Stimulated activated CD8-positive, alpha-beta memory T cell treated with anti-CD3 and anti-CD28 coated beads, Interleukin-12 subunit alpha, Interleukin-12 subunit beta, amount 100 ng/mL, for 1 hour (primary cell): ENCODE data around the gene ACE.
"Not testable (repeated sequence)": the region's sequence is repeated elsewhere in the genome, so short reads cannot be mapped to it uniquely, and the experiment has no call there.

Experiments
- DNase-seq: peaks from one replicate; pipeline ENCODE4 v3.0.0-alpha.2; 2020; ENCODE audit warnings: low read depth

Gene ACE

DNA sequence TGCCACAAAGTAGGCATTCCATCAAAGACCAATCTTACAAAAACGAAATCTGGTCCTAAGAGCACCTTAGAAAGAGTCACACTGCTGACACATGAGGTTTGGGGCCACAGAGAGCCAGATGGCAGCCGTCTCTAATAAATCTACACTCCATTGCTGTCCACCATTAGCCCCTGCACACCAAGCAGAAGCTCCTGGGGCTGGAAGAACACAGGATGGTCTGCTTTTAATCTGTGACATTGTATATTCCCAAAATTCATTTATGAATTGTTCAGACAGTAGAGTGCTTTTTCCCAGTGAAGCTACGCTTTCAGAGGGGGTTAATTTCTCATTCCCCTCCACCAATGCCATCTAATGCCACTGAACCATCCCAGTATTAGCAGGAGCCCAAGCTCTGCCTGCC, 32.4 kb upstream of the ACE start:
- no peak for DNase-seq

DNA sequence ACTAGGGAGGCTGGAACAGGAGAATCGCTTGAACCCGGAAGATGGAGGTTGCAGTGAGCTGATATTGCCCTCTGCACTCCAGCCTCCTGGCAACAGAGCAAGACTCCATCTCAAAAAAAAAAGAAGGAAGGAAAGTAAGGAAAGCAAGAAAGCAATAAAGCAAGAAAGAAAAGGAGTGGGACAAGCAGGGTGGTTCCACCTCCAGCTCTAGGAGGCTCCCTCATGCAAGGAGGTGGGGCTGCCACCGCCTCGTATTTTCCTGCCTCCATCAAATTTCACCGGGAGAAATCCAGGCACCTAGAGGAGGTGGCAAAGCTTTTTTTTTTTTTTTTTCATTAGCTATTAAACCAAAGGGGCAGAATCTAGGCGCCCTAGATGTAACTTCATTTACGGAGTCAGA, 31.8 kb upstream of the ACE start:
- DNase-seq = no peak

DNA sequence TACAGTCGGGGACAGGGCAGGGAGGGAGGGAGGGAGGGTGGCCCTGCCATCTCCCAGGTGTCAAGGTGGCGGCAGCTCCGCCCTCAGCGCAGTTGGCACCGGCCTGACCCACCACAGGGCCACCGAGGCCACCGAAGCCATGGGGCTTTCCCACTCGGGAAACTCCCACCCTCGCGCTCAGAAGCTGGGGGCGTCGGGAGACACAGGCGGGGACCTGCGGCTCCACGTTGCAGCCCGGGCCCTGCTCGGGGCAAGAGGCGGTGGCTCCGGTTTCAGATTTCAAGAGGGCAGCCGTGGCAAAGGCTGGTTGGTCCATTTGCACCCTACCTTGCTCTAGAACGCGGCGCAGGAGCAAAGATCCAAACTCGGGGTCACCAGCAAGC, 31.3 kb upstream of the ACE start:
- peak; percentile 36 for DNase-seq

DNA sequence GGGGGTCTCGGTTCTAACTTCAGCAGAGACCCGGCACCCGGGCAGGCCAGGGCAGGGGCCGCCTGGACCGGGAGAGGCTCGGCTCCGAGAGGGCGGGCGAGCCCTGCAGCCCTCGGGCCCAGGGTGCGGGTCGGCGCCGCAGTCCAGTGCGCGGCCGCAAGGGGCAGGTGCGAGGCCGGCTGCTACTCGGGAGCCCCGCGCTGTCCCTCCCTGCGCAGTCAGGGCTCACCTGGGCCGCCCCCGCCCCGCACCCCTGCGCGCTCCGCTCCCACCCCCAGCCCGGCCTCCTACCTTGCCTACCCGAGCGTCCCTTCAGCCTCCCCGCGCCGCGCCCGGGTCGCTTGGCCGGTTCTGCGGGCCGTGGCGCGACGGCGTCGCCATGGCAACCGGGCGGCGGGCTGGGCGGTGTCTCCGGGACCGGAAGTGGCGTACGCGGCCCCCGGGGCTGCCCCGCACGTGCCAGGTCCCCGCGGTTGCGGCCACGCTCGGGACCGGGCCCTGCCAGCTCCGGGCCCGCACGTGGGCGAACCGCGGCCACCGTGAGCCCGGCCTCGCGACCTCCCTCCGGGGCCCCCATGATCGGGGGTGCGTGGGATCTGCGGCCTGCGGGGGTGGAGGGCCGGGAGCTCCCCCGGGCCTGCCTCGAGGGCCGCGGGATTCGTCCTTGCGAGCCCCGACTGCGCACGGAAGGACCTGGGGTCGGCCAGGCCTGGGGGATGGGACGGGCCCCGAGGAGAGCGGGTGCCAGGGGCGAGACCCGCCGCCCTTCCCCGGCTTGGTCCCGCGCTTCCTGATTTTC, 30.7 kb upstream of the ACE start, which contains the start of gene CYB561:
Gene CYB561 (minus strand): TSS at position 353 of the 799 bp plus-strand sequence. CDS start 8,759 bp downstream, outside the sequence.
- DNase-seq = peak; percentile 39

DNA sequence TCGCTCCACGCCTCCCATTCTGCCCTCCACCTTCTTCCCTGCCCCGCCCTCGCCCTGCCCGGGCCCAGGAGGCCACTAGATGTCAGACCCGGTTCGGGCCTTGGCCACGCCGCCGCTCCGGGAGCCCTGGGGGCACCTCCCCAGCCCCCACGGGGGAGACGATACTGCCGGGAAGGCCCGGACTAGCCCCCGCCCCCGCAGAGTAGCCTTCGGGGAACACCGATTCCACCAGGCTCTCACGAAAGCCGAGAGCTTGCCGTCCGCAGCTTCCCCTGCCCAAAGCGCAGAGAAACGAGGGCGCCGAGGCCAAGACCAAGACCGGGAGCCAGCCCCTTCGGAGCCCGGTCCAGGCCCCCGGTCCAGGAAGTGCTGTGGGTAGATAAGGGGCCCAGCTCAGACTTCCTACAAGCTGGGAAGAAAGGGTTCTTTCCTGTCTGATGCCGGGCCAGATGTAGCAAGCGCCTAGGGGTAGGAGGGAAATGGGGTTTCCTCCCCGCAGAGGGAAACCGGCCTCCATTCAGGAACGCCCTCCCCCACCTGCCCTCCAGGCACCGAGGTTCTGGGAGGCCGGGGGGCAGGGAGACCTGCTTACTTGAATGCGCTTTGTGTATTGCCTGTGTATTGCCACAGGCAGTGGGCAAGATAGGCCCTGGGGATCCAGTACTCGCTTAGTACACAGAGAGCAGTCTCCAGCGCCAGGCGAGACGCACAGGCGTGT, 29.9 kb upstream of the ACE start:
- DNase-seq = no peak

DNA sequence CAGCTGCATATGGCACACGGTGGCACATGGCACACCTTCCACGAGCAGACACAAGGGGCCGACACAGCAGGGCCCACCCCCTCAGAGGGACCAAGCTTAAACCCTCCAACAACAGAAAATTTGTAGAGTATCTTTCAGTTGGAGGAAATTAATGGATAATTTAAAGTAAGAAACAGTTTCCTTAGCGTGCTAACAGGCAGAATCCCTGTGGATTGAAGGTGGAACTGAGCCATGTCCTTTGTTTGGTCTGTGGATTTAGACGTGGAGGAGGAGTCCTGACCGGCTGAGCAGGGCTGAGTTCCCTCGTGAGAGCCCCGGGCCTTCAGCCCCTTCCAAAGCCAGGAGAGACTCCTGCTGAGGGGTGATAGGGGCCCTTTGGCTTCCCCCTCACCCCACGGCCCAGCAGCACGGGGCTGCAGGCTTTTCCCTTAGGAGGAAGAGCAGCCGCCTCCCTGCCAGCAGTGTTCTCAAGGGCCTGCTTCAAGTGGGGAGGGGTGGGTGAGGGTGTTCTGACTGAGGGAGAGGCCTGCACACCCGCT, 29.3 kb upstream of the ACE start:
- no peak for DNase-seq

DNA sequence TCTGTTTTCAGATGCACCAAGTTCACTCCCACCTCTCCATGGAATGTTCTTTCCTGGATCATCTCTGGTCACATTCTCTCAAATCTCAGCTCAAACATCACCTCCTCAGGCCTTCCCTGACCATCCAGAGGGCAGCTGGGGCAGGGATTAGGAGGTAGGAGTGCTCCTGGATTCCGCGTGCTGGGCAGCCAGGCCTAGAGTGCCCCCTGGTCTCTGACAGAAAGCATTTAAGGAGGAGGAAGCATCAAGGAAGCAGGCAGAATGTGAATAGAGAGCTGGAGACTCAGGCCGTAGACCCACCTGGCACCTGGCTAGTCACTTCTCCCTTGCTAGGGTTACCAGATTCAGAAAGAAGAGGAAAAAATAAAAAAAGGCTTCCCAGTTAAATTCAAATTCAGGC, 28.2 kb upstream of the ACE start:
- DNase-seq = no peak

DNA sequence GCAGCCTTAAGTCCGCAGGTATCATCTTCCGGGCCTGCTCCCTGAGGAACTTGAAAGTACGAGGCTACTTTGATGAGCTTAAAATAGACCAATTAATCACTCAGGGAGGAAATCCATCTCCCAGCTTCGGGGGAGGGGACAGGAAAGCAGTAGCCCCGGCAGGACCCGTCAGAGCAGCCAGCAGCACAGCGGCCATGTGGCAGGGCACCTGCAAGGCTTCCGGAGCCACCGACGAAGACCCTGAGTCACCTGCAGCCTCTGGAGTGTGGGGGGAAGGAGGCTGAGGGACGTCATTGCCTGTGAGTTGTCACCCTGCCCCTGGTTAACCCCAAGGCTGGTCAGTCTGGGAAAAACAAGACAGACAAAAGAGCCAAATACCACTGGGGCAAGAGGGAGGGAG, 26.3 kb upstream of the ACE start:
- DNase-seq = no peak

DNA sequence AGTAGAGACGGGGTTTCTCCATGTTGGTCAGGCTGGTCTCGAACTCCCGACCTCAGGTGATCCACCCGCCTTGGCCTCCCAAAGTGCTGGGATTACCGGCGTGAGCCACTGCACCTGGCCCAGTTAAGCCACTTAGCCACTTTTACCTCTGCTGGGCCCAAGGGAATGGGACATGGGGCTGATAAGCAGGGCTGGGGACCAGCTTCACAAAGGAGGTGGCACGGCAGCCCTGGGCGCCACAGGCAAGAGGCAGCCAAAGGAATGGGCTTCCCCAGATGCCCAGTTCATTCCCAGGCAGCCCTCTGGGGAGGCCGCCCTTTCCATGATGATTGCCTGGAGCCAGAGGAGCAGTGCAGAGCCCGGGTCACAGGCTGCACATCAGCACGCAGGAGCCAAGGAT, 25.7 kb upstream of the ACE start:
- DNase-seq = no peak

DNA sequence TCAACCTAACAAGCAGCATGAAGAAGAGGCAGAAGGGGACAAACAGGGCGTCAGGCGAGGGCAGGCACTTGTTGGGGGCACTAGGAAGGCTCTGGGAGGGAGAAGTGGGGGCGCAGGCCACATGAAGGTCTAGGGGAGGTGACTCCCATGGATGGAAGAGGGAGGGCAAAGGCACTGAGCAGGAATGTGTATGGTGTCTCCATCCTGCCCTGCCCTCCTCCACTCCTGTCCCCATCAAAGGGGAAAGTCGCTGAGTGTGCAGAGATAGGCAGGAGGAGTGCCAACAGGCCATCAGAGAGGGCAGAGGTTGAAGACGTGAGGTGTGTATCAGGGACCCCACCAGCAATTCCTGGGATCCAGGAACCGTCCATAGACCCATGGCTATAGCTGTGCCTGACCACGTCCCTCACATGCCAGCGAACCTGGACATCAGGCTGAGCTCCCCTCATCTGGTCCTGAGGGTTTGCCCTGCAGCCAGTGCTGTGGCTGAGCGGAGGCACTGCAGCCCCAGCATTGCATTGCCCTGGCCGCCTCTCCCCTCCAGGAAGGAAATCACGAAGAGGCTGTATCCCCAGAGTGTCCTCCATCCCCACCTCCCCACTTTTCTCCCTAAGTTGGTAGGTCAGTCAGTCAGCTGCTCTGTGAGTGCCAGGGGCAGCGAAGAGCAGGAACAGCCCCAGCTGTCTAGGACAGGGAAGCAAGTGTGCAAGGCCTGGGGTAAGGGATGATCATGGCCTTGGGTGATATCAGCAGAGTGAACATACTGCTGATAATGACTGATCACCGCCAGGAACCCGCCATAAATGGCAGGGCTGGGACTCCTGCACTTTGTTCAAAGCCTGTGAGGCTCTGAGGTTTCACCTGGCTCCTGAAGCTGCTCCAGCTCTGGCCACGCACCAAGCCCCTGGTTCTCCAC, 24.6 kb upstream of the ACE start:
- DNase-seq = no peak

DNA sequence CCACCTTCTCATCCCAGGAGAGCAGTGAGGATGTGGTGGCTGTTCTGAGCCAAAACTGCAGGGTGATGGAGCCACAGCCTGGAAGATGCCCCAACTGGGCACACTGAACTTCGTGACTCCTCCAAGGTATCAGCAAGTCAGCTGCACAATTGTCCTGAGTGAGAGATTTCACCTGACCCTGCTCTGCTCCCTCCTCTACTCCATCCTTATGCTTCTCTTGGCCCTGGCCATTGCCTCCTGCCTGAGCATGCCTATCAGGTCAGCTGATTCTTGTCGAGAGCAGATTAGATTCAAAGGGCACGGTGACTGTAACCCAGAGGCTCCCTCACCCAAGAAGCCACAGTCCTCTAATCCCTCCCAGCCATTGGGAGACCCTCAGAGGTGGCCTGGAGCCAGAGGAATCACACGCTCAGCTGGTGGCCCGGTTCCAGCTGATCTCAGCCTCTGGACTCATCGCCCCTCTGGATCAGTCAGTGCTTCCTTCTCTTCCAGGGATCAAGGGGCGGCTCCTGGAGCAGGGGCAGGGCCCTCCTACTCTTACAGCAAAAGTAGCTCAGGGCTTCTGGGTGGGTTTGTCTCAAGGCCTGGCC, 23.8 kb upstream of the ACE start:
- DNase-seq = no peak

DNA sequence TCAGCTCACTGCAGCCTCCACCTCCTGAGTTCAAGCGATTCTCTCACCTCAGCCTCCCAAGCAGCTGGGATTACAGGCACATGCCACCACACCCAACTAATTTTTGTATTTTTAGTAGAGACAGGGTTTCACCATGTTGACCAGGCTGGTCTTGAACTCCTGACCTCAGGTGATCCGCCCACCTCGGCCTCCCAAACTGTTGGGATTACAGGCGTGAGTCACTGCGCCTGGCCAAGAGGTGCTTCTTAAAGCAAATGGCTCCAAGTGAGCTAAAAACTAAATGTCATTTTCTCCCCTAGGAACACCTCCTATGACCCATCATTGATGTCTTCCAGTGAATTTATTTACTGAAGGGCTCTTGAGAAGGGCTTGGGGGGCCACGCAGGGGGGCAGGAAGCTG, 22.5 kb upstream of the ACE start:
- DNase-seq = not testable (repeated sequence)

DNA sequence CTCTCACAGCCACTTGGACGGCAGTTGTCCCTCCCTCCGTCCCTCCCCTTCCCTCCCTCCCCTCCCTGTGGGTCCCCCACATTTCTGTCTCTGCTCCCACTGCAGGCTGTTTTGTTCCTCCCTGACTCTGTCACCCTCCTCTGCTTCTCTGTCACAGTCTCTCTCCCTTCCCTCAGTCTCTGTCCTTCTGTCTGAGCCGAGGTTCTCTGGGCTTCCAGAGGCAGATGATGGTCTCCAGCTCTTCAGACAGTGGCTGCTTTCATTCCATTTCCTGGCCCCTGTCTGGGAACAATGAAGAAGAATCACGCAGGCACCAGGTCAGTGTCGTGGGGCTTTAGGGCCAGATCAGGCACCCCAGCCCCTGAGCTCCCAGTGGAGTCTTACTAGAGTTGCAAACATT, 21.9 kb upstream of the ACE start:
- no peak for DNase-seq

DNA sequence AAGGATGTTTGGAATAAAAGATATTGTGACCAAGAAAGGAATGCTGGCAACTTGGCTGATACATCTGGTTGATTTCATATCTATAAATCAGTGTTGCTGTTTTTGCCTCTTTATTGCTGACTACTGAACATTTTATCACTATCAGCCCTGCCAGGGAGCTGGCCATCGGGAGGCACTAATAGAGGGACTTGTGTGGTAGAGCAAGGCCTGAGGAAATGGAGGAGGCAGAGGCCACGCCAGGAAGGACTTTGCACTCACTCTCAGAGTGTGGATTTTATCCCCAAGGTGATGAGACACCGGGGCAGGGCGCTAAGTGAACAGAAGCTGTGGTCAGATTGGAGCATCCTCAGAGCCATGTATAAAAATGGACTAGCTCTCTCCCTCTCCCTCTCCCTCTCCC, 21.4 kb upstream of the ACE start:
- no peak for DNase-seq

DNA sequence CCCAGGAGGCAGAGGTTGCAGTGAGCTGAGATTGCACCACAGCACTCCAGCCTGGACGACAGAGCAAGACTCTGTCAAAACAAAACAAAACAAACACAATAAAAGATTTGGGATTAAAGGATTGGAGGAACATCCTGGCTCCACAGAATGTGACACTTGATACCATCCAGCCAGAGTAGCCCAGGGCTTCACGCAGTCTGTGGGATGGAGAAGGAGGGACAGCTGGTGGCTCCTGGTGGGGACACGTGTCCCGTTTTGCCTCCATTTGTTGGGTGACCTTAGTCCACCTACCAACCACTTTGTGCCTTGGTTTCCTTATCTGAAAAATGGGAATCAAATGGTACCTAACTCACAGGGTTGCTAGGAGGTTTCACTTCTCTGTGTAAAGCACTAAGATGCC, 18.4 kb upstream of the ACE start:
- no peak for DNase-seq

DNA sequence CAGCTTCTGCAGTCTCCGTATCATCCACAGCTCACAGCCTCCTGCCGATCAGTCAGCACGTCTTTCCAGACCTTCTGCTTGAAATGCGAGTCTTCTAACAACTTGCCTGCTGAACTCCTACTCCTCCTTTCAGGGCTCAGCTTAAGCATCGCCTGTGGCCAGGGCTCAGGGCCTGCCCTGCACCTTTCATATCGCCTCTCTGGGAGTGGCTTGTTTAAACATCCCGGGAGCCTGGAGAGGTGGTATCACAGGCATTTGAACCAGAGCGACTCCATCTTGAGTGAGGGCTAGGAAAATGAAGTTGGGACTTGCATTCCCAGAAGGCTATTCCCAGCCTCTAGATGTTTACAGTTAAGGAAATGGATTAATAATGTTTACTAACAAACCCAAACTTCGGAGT, 16.8 kb upstream of the ACE start:
- DNase-seq = no peak

DNA sequence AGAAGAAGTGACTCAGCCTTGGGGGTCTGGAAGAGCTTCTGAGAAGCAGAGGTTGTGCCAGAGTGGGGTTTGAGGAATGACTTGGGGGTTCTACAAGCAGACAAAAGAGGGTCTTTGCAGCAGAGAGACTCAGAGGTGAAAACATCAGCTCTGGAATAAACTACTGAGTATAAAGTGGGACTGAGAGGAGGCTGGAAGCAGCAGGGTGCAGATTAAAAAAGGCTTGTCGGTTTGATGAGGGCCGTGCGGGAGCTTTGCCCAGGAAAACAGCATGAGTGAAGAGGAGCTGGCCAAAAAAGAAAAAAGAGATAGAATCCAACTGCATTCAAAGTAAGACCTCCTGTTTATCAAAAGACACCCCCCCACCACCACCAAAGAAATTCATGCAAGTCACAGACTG, 13.1 kb upstream of the ACE start:
- no peak for DNase-seq

DNA sequence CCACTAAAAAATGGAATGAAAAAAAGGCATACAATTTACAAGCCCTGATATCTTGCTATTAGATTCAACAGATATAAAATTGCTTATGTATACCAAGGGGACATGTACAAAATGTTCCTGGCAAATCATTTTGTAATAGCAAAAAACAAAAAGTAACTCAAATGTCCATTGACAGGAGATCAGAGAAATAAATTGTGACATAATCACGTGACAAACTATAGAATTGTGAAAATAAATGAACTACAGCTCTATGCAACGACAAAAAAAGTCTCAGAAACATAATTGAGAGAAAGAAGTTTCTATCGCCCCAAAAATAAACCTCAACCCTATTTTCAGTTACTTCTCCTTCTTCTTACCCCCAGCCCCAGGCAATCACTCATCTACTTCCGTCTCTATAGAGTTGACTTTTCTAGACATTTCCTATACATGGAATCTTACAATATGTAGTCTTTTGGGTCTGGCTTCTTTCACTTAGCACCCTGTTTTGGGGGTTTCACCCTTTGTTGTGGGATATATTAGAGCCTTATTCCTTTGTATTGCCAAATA, 12.1 kb upstream of the ACE start:
- no peak for DNase-seq

DNA sequence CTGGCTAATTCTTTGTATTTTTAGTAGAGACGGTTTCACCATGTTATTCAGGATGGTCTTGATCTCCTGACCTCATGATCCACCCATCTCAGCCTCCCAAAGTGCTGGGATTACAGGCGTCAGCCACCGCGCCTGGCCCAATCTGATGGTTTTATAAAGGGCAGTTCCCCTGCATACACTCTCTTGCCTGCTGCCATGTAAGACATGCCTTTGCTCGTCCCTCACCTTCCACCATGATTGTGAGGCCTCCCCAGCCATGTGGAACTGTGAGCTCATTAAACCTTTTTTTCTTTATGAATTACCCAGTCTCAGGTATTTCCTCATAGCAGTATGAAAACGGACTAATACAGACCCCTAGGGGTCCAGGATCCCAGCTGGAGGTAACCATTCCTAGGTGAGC, 8.8 kb upstream of the ACE start:
- DNase-seq = not testable (repeated sequence)

DNA sequence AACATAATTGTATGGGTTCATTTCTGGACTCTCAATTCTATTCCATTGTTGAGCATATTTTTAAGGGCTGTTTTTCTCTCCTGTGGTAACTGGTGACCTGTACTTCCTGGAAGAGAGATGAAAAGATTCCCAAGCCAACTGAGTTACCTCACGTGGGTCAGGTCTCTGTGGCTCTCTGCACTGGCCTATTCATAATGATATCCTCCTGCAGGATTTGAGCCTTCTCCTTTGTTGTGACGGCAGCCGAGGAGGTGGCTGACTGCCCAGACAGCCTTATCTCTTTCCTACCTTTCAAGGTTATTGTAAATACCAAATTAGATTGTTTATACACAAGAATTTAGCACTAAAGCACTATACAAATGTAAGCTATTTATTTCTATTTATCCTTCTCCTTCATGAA, 2.7 kb upstream of the ACE start:
- no peak for DNase-seq

DNA sequence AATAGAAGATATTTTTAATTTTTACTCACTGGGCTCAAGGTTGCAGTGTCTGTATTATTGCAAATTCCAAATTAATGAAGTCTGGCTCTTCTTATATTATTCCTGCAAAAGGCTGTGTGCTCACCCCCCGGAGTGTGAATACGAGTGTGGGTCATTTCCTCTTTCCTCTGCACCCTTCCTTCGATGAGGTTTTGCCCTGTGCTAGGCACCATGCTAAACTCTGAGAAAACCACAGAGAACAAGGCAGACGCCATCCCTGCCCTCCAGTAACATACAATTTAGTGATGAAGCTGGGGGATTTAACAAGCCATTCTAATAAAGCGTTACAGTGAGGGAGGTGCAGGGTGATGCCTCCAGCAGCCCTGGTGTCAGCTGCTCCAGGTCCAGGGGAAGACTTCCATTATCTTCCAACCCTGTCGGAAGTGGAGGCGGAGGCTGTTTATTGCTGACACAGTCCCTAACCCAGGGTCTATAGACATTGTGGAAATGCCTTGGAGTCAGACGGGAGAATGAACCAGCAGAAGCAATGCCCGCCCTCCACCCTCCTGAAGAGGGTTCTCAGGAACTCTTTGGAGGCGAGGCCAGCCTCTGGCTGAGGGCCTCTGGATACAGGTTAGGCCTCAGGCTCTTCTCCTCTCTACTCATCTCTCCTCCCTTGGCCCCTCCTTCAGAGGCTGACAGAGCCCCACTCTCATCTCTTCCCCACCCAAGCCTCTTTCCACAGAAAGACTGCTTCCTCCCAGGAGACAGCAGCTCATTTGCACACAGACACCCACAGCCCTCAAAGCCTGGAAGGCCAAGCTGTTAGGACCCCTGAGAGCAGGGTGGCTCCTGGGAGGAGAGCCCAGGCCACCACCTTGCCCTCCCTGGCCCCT, 2.0 kb upstream of the ACE start:
- no peak for DNase-seq
